22Rv1 (cell line): ENCODE results near the gene CEACAM19.

Source experiments
- ZFX ChIP-seq: fragments of 450-650 bp; IDR thresholded peaks from 2 replicates; pipeline ENCODE4 v1.6.1; 2017; ENCODE audit warnings: antibody characterized with exemption, borderline replicate concordance
- TF ChIP-seq, protein P1 (sequence below): fragments of 450-650 bp; IDR thresholded peaks from 2 replicates; pipeline ENCODE4 v1.5.1; 2017; ENCODE audit warnings: mild to moderate bottlenecking

DNA sequence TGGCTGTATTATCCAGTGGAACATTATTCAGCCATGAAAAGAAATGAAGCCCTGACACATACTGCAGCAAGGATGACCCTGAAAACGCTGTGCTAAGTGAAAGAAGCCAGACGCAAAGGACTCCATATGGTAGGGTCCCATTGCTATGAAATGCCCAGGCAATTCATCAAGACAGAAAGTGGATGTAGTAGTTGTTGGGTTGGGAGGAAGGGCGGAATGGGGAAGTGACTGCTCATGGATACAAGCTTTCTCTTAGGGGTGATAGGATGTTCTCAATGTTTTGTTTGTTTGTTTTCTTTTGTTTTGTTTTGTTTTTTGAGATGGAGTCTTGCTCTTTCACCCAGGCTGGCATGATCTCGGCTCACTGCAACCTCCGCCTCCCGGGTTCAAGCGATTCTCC, 16.6 kb downstream of the CEACAM19 start:
- TF ChIP-seq, protein P1, sequence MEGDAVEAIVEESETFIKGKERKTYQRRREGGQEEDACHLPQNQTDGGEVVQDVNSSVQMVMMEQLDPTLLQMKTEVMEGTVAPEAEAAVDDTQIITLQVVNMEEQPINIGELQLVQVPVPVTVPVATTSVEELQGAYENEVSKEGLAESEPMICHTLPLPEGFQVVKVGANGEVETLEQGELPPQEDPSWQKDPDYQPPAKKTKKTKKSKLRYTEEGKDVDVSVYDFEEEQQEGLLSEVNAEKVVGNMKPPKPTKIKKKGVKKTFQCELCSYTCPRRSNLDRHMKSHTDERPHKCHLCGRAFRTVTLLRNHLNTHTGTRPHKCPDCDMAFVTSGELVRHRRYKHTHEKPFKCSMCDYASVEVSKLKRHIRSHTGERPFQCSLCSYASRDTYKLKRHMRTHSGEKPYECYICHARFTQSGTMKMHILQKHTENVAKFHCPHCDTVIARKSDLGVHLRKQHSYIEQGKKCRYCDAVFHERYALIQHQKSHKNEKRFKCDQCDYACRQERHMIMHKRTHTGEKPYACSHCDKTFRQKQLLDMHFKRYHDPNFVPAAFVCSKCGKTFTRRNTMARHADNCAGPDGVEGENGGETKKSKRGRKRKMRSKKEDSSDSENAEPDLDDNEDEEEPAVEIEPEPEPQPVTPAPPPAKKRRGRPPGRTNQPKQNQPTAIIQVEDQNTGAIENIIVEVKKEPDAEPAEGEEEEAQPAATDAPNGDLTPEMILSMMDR = no peak
- TF ChIP-seq ZFX = no peak
